K562 (cell line): ENCODE data around the gene FKBP1B. TPM values are rescaled to one million over a fixed set of nuclear protein-coding genes. Genes with fewer than 3 reads are reported as not detected.

ENCODE experiments used
- BRF1 ChIP-seq: IDR thresholded peaks from 3 replicates; pipeline ENCODE4 v1.6.1; 2011; ENCODE audit warnings: borderline replicate concordance, mild to moderate bottlenecking; ENCODE audit not compliant: insufficient read length; ENCODE audit errors: extremely low read depth
- CBFA2T2 ChIP-seq: fragments of 450-650 bp; conservative IDR thresholded peaks from 2 replicates; pipeline ENCODE4 v1.6.1; 2017; ENCODE audit warnings: mild to moderate bottlenecking
- CTCF ChIP-seq, 3 experiments: IDR thresholded peaks in 2 of 3; conservative IDR thresholded peaks in 1 of 3; 2 replicates each; pipeline ENCODE4 v1.5.1; 2011 to 2012; ENCODE audit warnings: low read length in 3 of 3, mild to moderate bottlenecking in 3 of 3, control low read depth in 2 of 3, improper control_type of control experiment in 1 of 3, inconsistent platforms in 1 of 3, low read depth in 1 of 3, mixed read lengths in 1 of 3, moderate library complexity in 1 of 3; ENCODE audit not compliant: insufficient read depth in 2 of 3
- GABPA ChIP-seq: fragments of 200-800 bp; sonication (Bioruptor generic); conservative IDR thresholded peaks from 2 replicates; pipeline ENCODE4 v1.6.1; 2016; ENCODE audit warnings: low read depth, missing genetic modification characterization, missing compliant biosample characterization
- L3MBTL2 ChIP-seq: fragments of 450-650 bp; IDR thresholded peaks from 2 replicates; pipeline ENCODE4 v1.6.1; 2016; ENCODE audit warnings: mild to moderate bottlenecking, moderate library complexity
- MAFF ChIP-seq: IDR thresholded peaks from 2 replicates; pipeline ENCODE4 v1.6.1; 2012; ENCODE audit warnings: low read length, improper control_type of control experiment
- SRF ChIP-seq, 2 experiments: fragments of 250-450, 450-650 bp in 1 of 2; sonication (Bioruptor Pico) in 1 of 2; sonication (generic) in 1 of 2; formaldehyde crosslinking; IDR thresholded peaks; 2 replicates each; pipeline versions ENCODE4 v1.5.0 to v1.5.1; 2020 to 2022; ENCODE audit warnings: mild to moderate bottlenecking in 1 of 2, missing genetic modification reagents in 1 of 2
- TFE3 ChIP-seq: fragments of 450-650 bp; formaldehyde crosslinking; IDR thresholded peaks from 2 replicates; pipeline ENCODE4 v1.4.0; 2020; ENCODE audit warnings: mild to moderate bottlenecking, mixed read lengths
- TRIM25 ChIP-seq: fragments of 450-650 bp; IDR thresholded peaks from 2 replicates; pipeline ENCODE4 v1.7.0; 2016; ENCODE audit warnings: borderline replicate concordance
- XRCC4 ChIP-seq: IDR thresholded peaks from one replicate; pipeline ENCODE4 v1.6.1; 2011; ENCODE audit not compliant: insufficient read depth, insufficient read length; ENCODE audit errors: extremely low read depth
- ZNF140 ChIP-seq: fragments of 250-450 bp; sonication (Bioruptor Pico); IDR thresholded peaks from 2 replicates; pipeline ENCODE4 v1.8.0; 2021; ENCODE audit warnings: moderate library complexity, mild to moderate bottlenecking, inconsistent platforms
- ZNF212 ChIP-seq: fragments of 450-650 bp; formaldehyde crosslinking; IDR thresholded peaks from 2 replicates; pipeline ENCODE4 v1.4.0; 2020; ENCODE audit warnings: mild to moderate bottlenecking
- ZNF3 ChIP-seq: fragments of 250-450 bp; sonication (Bioruptor Pico); IDR thresholded peaks from 2 replicates; pipeline ENCODE4 v1.5.0; 2021; ENCODE audit warnings: mild to moderate bottlenecking, moderate library complexity
- ZNF347 ChIP-seq: fragments of 450-650 bp; formaldehyde crosslinking; IDR thresholded peaks from 2 replicates; pipeline ENCODE4 v1.4.0; 2020; ENCODE audit warnings: low read depth, mild to moderate bottlenecking, moderate library complexity
- ZNF717 ChIP-seq: fragments of 250-450 bp; sonication (Bioruptor Pico); IDR thresholded peaks from 2 replicates; pipeline ENCODE4 v1.5.0; 2021
- polyA plus RNA-seq, 8 experiments: library from polyadenylated mRNA; depleted of rRNA in 4 of 8; stranded (reverse) in 5 of 8; unstranded in 3 of 8; fragments of >200 nt; fragmentation: Nextera tagmentation in 2 of 8; fragmentation: Illumina TruSeq in 1 of 8; extraction: Ambion mirVana in 2 of 8; extraction: Trizol in 1 of 8; gene quantifications; 2 replicates each; pipeline versions ENCODE4 v1.2.1 to v1.2.3, GENCODE V29; 2011 to 2014; ENCODE audit warnings: inconsistent platforms in 1 of 8, missing spikeins in 1 of 8
- total RNA-seq, 7 experiments: library from RNA; depleted of rRNA in 6 of 7; stranded (reverse); fragments of >200 nt in 6 of 7; fragmentation: Illumina TruSeq in 2 of 7; extraction: Trizol in 2 of 7; gene quantifications; 2 replicates each; pipeline versions ENCODE4 v1.2.1 to v1.2.3, GENCODE V29; 2011 to 2021; ENCODE audit warnings: low replicate concordance in 1 of 7
- TF ChIP-seq, protein P1 (sequence below): fragments of 200-800 bp; sonication (Bioruptor generic); IDR thresholded peaks from 2 replicates; pipeline ENCODE4 v1.6.1; 2017; ENCODE audit warnings: missing genetic modification characterization, missing compliant biosample characterization
- TF ChIP-seq, protein P2 (sequence below): fragments of 450-650 bp; IDR thresholded peaks from 2 replicates; pipeline ENCODE4 v1.7.1; 2018; ENCODE audit warnings: mild to moderate bottlenecking, low read depth; ENCODE audit not compliant: partially characterized antibody

Gene FKBP1B
- total and polyA plus RNA-seq, 9 of the 15 experiments (the other 6 are each of a cell fraction or from before 2014, with no cell fraction given), result 0.58 to 9.4 (median 1.6) TPM

- TF ChIP-seq GABPA (tag) (peak; percentile 52; the same call in 1 of the 2 replicates), BRF1 (no peak), MAFF (no peak), ZNF212 (no peak), SRF (CRISPR knock-in tag; IDR thresholded peaks at IDR 0.05) (0 out of 4 replicates have a peak, but pooled peaks of 1 of the 2 experiments have one; percentile 23), ZNF347 (CRISPR knock-in tag) (no peak), TRIM25 (no peak), CBFA2T2 (no peak), ZNF717 (no peak), TFE3 (CRISPR knock-in tag) (no peak), CTCF (IDR thresholded peaks at IDR 0.05 in 2 of 3, conservative IDR thresholded peaks at IDR 0.05 in 1 of 3; ENCODE audit: insufficient read depth in 2 of 3, low read depth in 1 of 3, low read length in 3 of 3) (peak; percentile 85 to 95 (median 86)), ZNF140 (no peak), XRCC4 (no peak), L3MBTL2 (peak; percentile 65), ZNF3 (no peak)
- TF ChIP-seq, protein P1, sequence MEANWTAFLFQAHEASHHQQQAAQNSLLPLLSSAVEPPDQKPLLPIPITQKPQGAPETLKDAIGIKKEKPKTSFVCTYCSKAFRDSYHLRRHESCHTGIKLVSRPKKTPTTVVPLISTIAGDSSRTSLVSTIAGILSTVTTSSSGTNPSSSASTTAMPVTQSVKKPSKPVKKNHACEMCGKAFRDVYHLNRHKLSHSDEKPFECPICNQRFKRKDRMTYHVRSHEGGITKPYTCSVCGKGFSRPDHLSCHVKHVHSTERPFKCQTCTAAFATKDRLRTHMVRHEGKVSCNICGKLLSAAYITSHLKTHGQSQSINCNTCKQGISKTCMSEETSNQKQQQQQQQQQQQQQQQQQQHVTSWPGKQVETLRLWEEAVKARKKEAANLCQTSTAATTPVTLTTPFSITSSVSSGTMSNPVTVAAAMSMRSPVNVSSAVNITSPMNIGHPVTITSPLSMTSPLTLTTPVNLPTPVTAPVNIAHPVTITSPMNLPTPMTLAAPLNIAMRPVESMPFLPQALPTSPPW (CRISPR knock-in tag), result peak; percentile 63
- TF ChIP-seq, protein P2, sequence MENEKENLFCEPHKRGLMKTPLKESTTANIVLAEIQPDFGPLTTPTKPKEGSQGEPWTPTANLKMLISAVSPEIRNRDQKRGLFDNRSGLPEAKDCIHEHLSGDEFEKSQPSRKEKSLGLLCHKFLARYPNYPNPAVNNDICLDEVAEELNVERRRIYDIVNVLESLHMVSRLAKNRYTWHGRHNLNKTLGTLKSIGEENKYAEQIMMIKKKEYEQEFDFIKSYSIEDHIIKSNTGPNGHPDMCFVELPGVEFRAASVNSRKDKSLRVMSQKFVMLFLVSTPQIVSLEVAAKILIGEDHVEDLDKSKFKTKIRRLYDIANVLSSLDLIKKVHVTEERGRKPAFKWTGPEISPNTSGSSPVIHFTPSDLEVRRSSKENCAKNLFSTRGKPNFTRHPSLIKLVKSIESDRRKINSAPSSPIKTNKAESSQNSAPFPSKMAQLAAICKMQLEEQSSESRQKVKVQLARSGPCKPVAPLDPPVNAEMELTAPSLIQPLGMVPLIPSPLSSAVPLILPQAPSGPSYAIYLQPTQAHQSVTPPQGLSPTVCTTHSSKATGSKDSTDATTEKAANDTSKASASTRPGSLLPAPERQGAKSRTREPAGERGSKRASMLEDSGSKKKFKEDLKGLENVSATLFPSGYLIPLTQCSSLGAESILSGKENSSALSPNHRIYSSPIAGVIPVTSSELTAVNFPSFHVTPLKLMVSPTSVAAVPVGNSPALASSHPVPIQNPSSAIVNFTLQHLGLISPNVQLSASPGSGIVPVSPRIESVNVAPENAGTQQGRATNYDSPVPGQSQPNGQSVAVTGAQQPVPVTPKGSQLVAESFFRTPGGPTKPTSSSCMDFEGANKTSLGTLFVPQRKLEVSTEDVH, result peak; percentile 68
Observed at GRCh38 chr2:24084386-24085199, 35.1 kb downstream of the FKBP1B start, which contains the start of gene TP53I3 (continued).
